NCI-H748 (cell line): ENCODE data around the gene NOP56.
A peak's percentile ranks its signal among the peaks of the same experiment; 100 is the strongest.

Source experiments
- DNase-seq: peaks from one replicate; lab custom pipeline; 2025; ENCODE audit not compliant: unreplicated experiment; lab: John Stamatoyannopoulos, UW

The NOP56 gene, protein sequence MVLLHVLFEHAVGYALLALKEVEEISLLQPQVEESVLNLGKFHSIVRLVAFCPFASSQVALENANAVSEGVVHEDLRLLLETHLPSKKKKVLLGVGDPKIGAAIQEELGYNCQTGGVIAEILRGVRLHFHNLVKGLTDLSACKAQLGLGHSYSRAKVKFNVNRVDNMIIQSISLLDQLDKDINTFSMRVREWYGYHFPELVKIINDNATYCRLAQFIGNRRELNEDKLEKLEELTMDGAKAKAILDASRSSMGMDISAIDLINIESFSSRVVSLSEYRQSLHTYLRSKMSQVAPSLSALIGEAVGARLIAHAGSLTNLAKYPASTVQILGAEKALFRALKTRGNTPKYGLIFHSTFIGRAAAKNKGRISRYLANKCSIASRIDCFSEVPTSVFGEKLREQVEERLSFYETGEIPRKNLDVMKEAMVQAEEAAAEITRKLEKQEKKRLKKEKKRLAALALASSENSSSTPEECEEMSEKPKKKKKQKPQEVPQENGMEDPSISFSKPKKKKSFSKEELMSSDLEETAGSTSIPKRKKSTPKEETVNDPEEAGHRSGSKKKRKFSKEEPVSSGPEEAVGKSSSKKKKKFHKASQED

GRCh38 chr20:2651772-2652723 lies at the start of gene NOP56:
Gene NOP56, plus strand, starts transcription at chr20:2652632. Its CDS starts 29 bp downstream, at chr20:2652661.
- peak; percentile 98 for DNase-seq

GRCh38 chr20:2602746-2603145 lies 49.7 kb upstream of the NOP56 start:
- DNase-seq = peak; percentile 35

GRCh38 chr20:2603816-2604505 lies 48.5 kb upstream of the NOP56 start:
- peak; percentile 68 for DNase-seq

DNA sequence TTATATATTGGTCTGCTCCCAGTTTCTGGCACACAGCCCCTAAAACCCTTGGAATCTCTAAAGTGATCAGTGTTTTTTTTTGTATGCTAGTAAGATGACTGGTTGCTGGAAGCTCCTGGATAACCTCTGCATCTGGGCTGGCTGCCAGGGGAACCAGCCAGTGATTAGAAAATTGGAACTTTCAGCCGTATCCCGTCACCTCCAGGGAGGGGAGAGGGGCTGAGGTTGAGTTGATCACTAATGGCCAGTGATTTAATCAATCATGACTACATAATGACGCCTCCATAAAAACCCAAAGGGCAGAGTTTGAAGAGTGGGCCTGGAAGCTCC lies 48.0 kb upstream of the NOP56 start:
- DNase-seq = peak; percentile 56

- DNase-seq = no peak
These were observed 45.9 kb upstream of the NOP56 start for GRCh38 chr20:2606507-2607006.

- DNase-seq = no peak
These were observed 42.1 kb upstream of the NOP56 start for GRCh38 chr20:2610326-2610725.

GRCh38 chr20:2610941-2611720 lies 41.3 kb upstream of the NOP56 start:
- DNase-seq = no peak

- no peak for DNase-seq
These were observed 40.4 kb upstream of the NOP56 start for GRCh38 chr20:2612073-2612472.

DNA sequence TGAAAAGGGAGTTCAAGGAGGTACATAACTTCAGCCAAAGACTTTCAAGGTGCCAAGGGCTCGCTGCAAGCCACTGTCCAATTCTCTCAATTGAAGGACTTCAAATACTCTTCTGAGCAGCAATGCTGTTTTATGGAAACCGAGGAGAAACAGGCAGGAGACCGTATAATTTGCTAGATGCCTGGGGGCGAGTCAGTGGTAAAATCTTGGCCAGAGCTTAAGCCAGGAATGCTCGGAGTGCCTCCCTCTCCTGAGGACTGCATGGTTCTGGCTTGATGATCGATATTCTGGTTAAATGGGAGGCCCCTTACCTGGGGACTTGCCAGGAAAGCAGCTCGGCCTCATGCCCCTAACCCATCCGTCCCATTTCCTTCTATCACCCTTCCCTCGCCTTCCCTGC lies 35.8 kb upstream of the NOP56 start:
- no peak for DNase-seq

DNA sequence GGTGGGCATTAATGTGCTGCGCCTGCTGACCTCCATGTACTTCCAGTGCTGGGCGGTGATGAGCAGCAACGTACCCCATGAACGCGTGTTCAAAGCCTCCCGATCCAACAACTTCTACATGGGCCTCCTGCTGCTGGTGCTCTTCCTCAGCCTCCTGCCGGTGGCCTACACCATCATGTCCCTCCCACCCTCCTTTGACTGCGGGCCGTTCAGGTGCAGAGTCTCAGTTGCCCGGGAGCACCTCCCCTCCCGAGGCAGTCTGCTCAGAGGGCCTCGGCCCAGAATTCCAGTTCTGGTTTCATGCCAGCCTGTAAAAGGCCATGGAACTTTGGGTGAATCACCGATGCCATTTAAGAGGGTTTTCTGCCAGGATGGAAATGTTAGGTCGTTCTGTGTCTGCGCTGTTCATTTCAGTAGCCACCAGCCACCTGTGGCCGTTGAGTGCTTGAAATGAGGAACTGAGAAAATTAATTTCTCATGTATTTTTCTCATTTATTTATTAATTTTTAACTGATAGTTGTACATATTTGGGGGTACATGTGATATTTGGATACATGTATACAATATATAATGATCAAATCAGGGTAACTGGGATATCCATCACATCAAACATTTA lies 35.2 kb upstream of the NOP56 start:
- DNase-seq = no peak

GRCh38 chr20:2618815-2619214 lies 33.6 kb upstream of the NOP56 start:
- DNase-seq = no peak

DNA sequence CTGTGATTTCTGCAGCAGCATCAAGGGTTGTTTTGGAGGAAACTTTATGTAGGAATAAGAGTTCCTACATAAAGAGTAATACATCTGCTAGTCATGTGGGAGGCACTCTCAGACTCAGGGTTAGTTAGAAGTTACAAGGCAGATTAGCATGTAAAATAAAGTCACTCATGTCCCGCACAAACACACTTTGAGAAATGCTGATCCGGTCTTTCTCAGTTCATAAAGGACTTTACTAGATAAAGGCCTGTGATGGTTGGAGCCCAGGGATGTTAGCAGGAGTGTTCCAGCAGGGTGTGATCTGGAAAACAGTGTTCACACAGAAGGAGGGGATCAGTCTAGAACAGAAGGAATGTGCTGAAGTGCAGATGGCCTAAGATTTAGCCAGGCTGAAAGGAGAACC lies 33.1 kb upstream of the NOP56 start:
- no peak for DNase-seq

GRCh38 chr20:2619961-2620595 lies 32.4 kb upstream of the NOP56 start:
- no peak for DNase-seq

- no peak for DNase-seq
These were observed 28.2 kb upstream of the NOP56 start for GRCh38 chr20:2624190-2624589.

DNA sequence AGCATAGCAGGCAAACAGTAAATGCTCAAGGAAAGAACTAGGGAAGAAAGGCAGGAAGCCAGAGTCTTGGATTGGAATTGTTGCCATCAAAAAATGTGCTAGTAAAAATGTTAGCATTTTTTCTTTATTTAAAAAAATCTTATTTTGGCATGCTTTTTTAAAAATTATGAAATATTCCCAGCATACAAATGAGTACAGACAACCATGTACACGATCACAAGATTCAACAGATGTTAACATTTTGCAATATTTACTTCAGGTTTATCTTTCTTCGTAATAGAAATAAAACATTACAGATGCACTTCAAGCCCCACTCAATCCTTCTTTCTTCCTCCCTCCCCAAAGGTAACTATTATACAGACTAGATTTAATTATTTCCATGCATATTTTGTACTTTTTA lies 27.4 kb upstream of the NOP56 start:
- DNase-seq = no peak

- DNase-seq = peak; percentile 41
These were observed 25.4 kb upstream of the NOP56 start for GRCh38 chr20:2626853-2627541.

- peak; percentile 20 for DNase-seq
These were observed 21.2 kb upstream of the NOP56 start for GRCh38 chr20:2631228-2631627.

- no peak for DNase-seq
These were observed 19.1 kb upstream of the NOP56 start for GRCh38 chr20:2633381-2633780.

GRCh38 chr20:2637246-2637645 lies 15.2 kb upstream of the NOP56 start:
- no peak for DNase-seq
